Liver (tissue), 9 donors: ENCODE measurements around the gene AGTPBP1. TPM values are rescaled to one million over a fixed set of nuclear protein-coding genes. Genes with fewer than 3 reads are reported as not detected.

Experiments used
- DNase-seq: peaks from one replicate; pipeline ENCODE4 v3.0.0-alpha.2; 2017; ENCODE audit warnings: low spot score
- H3K27ac ChIP-seq, 2 donors: one replicate each; pipeline ENCODE4 v1.7.0; 2013; ENCODE audit warnings: inconsistent platforms in 2 of 2, low read length in 2 of 2, control low read depth in 1 of 2, low read depth in 1 of 2, mild to moderate bottlenecking in 1 of 2
- H3K27me3 ChIP-seq, 4 donors: one replicate each; pipeline versions ENCODE4 v1.6.1 to v1.7.0; 2013; ENCODE audit warnings: low read length in 3 of 4, inconsistent platforms in 1 of 4, mild to moderate bottlenecking in 1 of 4, moderate library complexity in 1 of 4; ENCODE audit not compliant: control insufficient read depth in 4 of 4, insufficient read depth in 4 of 4
- H3K36me3 ChIP-seq, 4 donors: one replicate each; pipeline versions ENCODE4 v1.6.1 to v1.7.0; 2013; ENCODE audit warnings: low read length in 3 of 4, mild to moderate bottlenecking in 3 of 4, low read depth in 1 of 4, moderate library complexity in 1 of 4; ENCODE audit not compliant: control insufficient read depth in 4 of 4, insufficient read depth in 3 of 4
- H3K4me1 ChIP-seq, 4 donors: one replicate each; pipeline versions ENCODE4 v1.6.1 to v1.7.0; 2013; ENCODE audit warnings: low read length in 3 of 4, mild to moderate bottlenecking in 3 of 4, moderate library complexity in 1 of 4; ENCODE audit not compliant: control insufficient read depth in 4 of 4, insufficient read depth in 4 of 4
- H3K4me3 ChIP-seq, 3 donors: one replicate each; pipeline versions ENCODE4 v1.6.1 to v1.7.0; 2013; ENCODE audit warnings: low read length in 3 of 3, control low read depth in 1 of 3, low read depth in 1 of 3, mild to moderate bottlenecking in 1 of 3
- H3K9ac ChIP-seq, 2 donors: one replicate each; pipeline ENCODE4 v1.7.0; 2013; ENCODE audit warnings: low read length in 2 of 2, mild to moderate bottlenecking in 2 of 2, moderate library complexity in 2 of 2, control low read depth in 1 of 2, low read depth in 1 of 2
- H3K9me3 ChIP-seq, 4 donors: one replicate each; pipeline versions ENCODE4 v1.6.1 to v1.7.0; 2013; ENCODE audit warnings: low read length in 3 of 4; ENCODE audit not compliant: control insufficient read depth in 4 of 4
- CTCF ChIP-seq: fragments of 150-350 bp; IDR thresholded peaks from 2 replicates; pipeline ENCODE4 v1.5.1; 2017; ENCODE audit warnings: improper control_type of control experiment, low read depth, low read length; ENCODE audit not compliant: missing input control
- EGR1 ChIP-seq, 2 donors: IDR thresholded peaks; 2 replicates each; pipeline ENCODE4 v1.6.1; 2016 to 2018; ENCODE audit warnings: antibody characterized with exemption in 2 of 2, low read depth in 2 of 2
- FOXA1 ChIP-seq: IDR thresholded peaks from 2 replicates; pipeline ENCODE4 v1.6.1; 2016; ENCODE audit warnings: antibody characterized with exemption
- GABPA ChIP-seq, 2 donors: IDR thresholded peaks in 1 of 2; conservative IDR thresholded peaks in 1 of 2; 2 replicates each; pipeline ENCODE4 v1.6.1; 2016; ENCODE audit warnings: antibody characterized with exemption in 2 of 2, mild to moderate bottlenecking in 1 of 2, moderate library complexity in 1 of 2
- HNF4A ChIP-seq, 2 donors: conservative IDR thresholded peaks; 2 replicates each; pipeline ENCODE4 v1.6.1; 2016; ENCODE audit warnings: antibody characterized with exemption in 2 of 2, mild to moderate bottlenecking in 2 of 2
- HNF4G ChIP-seq: IDR thresholded peaks from 2 replicates; pipeline ENCODE4 v1.6.1; 2016; ENCODE audit warnings: antibody characterized with exemption
- JUND ChIP-seq, 2 donors: IDR thresholded peaks; 2 replicates each; pipeline ENCODE4 v1.6.1; 2016; ENCODE audit warnings: antibody characterized with exemption in 2 of 2
- NR2F2 ChIP-seq: IDR thresholded peaks from 2 replicates; pipeline ENCODE4 v1.6.1; 2016; ENCODE audit warnings: antibody characterized with exemption
- RXRA ChIP-seq, 2 donors: IDR thresholded peaks; 2 replicates each; pipeline ENCODE4 v1.6.1; 2017 to 2018; ENCODE audit warnings: antibody characterized with exemption in 2 of 2, mild to moderate bottlenecking in 1 of 2
- SP1 ChIP-seq: IDR thresholded peaks from 2 replicates; pipeline ENCODE4 v1.6.1; 2018; ENCODE audit warnings: antibody characterized with exemption, mild to moderate bottlenecking
- TAF1 ChIP-seq: conservative IDR thresholded peaks from 2 replicates; pipeline ENCODE4 v1.6.1; 2016; ENCODE audit warnings: antibody characterized with exemption, mild to moderate bottlenecking
- YY1 ChIP-seq: IDR thresholded peaks from 2 replicates; pipeline ENCODE4 v1.6.1; 2016; ENCODE audit warnings: antibody characterized with exemption, mild to moderate bottlenecking
- WGBS: extraction: QIAGEN DNeasy Blood & Tissue Kit; methylation state at CpG from one replicate; pipeline ENCODE4 v1.1.7; 2013; 5-methylcytosine and 5-hydroxymethylcytosine counted together
- polyA plus RNA-seq, 2 donors: library from polyadenylated mRNA; stranded (reverse) in 1 of 2; unstranded in 1 of 2; fragments of 200-250 nt in 1 of 2; fragments of >200 nt in 1 of 2; fragmentation: Nextera tagmentation in 1 of 2; extraction: Ambion mirVana in 1 of 2; gene quantifications; one replicate each; pipeline versions ENCODE4 v1.2.1 to v1.2.3, GENCODE V29; 2013 to 2015
- total RNA-seq, 2 donors: library from RNA; depleted of rRNA; stranded (reverse); fragments of >200 nt; gene quantifications; one replicate each; pipeline ENCODE4 v1.2.3, GENCODE V29; 2014
- TF ChIP-seq, protein P1 (sequence below): IDR thresholded peaks from 2 replicates; pipeline ENCODE4 v1.6.1; 2016; ENCODE audit warnings: antibody characterized with exemption
- TF ChIP-seq, protein P2 (sequence below): IDR thresholded peaks from 2 replicates; pipeline ENCODE4 v1.6.1; 2016; ENCODE audit warnings: antibody characterized with exemption
- TF ChIP-seq, protein P3 (sequence below): IDR thresholded peaks from 2 replicates; pipeline ENCODE4 v1.6.1; 2016; ENCODE audit warnings: antibody characterized with exemption, mild to moderate bottlenecking
- TF ChIP-seq, protein P4 (sequence below): IDR thresholded peaks from 2 replicates; pipeline ENCODE4 v1.6.1; 2016; ENCODE audit warnings: antibody characterized with exemption
- donor health status: healthy.
- donor health status: healthy.
- donor health status: healthy.
- donor health status: healthy.
- donor health status: healthy.

AGTPBP1 gene
- total and polyA plus RNA-seq, 4 donors = 2.1 to 14.4 (median 5.7) TPM

DNA sequence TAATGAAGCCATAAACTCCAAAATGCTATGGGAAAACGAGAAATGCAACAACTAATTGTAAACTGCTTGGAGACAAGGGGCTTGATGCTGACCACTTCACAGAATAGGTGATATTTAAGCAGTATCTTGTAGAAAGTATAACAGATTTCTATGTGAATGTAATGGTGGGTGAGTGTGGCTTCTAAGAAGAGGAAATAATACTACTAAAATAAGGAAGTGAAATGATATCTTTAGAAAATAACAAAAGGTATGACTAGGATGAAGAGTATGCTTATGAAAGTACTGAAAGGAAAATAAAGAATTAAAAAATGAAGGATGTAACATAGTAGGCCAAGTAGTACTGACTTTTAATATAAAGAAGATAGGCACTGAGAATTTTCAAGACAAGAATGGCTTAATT lies 94.2 kb downstream of the AGTPBP1 start:
- no peaks in the 10 kb centered on the region for H3K4me1 ChIP-seq
- no peak for DNase-seq
- H3K9me3 ChIP-seq = no peaks in the 10 kb centered on the region
- no peak overlapping the region for H3K27ac ChIP-seq
- no peak overlapping the region for H3K4me3 ChIP-seq
- H3K27me3 ChIP-seq = no peaks in the 10 kb centered on the region
- WGBS = 98% methylated on average over 1 of the region's 1 CpG
- H3K9ac ChIP-seq = no peak overlapping the region
- peaks cover 0 to 4% (median 2%) of the 10 kb centered on the region in 4 donors for H3K36me3 ChIP-seq
- no peak for TF ChIP-seq NR2F2
- no peak for TF ChIP-seq SP1
- no peak for TF ChIP-seq JUND (IDR thresholded peaks at IDR 0.05)
- no peak for TF ChIP-seq EGR1 (IDR thresholded peaks at IDR 0.05; ENCODE audit: low read depth in 2 of 2)
- TF ChIP-seq YY1 = no peak
- TF ChIP-seq, protein P1, sequence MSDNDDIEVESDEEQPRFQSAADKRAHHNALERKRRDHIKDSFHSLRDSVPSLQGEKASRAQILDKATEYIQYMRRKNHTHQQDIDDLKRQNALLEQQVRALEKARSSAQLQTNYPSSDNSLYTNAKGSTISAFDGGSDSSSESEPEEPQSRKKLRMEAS = no peak
- TF ChIP-seq GABPA (IDR thresholded peaks at IDR 0.05 in 1 of 2, conservative IDR thresholded peaks at IDR 0.05 in 1 of 2) = no peak
- no peak for TF ChIP-seq HNF4A (conservative IDR thresholded peaks at IDR 0.05)
- TF ChIP-seq CTCF = no peak
- TF ChIP-seq, protein P2, sequence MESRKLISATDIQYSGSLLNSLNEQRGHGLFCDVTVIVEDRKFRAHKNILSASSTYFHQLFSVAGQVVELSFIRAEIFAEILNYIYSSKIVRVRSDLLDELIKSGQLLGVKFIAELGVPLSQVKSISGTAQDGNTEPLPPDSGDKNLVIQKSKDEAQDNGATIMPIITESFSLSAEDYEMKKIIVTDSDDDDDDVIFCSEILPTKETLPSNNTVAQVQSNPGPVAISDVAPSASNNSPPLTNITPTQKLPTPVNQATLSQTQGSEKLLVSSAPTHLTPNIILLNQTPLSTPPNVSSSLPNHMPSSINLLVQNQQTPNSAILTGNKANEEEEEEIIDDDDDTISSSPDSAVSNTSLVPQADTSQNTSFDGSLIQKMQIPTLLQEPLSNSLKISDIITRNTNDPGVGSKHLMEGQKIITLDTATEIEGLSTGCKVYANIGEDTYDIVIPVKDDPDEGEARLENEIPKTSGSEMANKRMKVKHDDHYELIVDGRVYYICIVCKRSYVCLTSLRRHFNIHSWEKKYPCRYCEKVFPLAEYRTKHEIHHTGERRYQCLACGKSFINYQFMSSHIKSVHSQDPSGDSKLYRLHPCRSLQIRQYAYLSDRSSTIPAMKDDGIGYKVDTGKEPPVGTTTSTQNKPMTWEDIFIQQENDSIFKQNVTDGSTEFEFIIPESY = no peak
- TF ChIP-seq, protein P3, sequence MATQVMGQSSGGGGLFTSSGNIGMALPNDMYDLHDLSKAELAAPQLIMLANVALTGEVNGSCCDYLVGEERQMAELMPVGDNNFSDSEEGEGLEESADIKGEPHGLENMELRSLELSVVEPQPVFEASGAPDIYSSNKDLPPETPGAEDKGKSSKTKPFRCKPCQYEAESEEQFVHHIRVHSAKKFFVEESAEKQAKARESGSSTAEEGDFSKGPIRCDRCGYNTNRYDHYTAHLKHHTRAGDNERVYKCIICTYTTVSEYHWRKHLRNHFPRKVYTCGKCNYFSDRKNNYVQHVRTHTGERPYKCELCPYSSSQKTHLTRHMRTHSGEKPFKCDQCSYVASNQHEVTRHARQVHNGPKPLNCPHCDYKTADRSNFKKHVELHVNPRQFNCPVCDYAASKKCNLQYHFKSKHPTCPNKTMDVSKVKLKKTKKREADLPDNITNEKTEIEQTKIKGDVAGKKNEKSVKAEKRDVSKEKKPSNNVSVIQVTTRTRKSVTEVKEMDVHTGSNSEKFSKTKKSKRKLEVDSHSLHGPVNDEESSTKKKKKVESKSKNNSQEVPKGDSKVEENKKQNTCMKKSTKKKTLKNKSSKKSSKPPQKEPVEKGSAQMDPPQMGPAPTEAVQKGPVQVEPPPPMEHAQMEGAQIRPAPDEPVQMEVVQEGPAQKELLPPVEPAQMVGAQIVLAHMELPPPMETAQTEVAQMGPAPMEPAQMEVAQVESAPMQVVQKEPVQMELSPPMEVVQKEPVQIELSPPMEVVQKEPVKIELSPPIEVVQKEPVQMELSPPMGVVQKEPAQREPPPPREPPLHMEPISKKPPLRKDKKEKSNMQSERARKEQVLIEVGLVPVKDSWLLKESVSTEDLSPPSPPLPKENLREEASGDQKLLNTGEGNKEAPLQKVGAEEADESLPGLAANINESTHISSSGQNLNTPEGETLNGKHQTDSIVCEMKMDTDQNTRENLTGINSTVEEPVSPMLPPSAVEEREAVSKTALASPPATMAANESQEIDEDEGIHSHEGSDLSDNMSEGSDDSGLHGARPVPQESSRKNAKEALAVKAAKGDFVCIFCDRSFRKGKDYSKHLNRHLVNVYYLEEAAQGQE = no peak
- TF ChIP-seq, protein P4, sequence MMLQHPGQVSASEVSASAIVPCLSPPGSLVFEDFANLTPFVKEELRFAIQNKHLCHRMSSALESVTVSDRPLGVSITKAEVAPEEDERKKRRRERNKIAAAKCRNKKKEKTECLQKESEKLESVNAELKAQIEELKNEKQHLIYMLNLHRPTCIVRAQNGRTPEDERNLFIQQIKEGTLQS = no peak
- no peak for TF ChIP-seq FOXA1
- TF ChIP-seq HNF4G = no peak

DNA sequence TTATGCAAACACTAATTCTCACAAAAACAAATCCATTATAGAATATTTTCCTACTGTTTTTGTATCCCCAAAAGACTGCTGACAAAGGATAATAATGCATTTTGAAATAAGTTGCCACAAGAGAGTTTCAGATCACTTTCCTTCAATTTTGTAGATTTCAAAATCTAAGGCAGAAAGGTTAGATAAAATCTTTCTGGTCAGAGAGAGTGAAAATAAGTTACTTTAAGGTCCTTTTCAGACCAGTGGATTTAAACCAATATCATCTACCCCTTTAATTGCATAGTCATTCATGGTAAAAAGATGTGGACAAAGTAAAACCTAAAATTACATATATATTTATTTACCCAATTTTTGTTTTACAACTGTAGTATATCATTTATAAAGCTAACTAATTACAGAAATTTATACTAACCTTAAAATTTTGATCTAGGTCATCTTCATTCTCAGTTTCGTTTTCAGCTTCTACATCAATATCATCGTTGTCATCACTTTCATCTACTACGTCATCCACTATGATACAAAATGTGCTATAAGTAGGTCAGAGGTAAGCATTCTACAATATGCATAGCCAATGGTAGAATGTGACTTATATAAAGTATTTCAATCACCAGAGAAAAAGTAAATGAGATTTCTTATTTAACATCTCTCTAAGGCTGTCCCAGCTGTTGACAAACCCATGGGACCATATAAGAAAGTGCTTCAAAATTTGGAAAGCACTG lies 95.7 kb downstream of the AGTPBP1 start:
- WGBS = 95% methylated on average over 3 of the region's 3 CpGs
- no peak for DNase-seq
- Histone ChIP-seq H3K9ac (no peak overlapping the region), H3K4me3 (no peak overlapping the region), H3K9me3 (no peaks in the 10 kb centered on the region), H3K4me1 (no peaks in the 10 kb centered on the region), H3K27ac (no peak overlapping the region), H3K27me3 (no peaks in the 10 kb centered on the region), H3K36me3 (peaks cover 0 to 5% (median 2%) of the 10 kb centered on the region in 4 donors)
- TF ChIP-seq EGR1 (IDR thresholded peaks at IDR 0.05; ENCODE audit: low read depth in 2 of 2) (no peak), TAF1 (no peak), HNF4A (conservative IDR thresholded peaks at IDR 0.05) (no peak), JUND (IDR thresholded peaks at IDR 0.05) (no peak), NR2F2 (no peak), HNF4G (no peak), RXRA (IDR thresholded peaks at IDR 0.05) (no peak)
- TF ChIP-seq, protein P3 = no peak
- TF ChIP-seq, protein P2 = no peak
